ENCODE results near the gene RPS14. TPM values are rescaled to one million over a fixed set of nuclear protein-coding genes. Genes with fewer than 3 reads are reported as not detected.

The RPS14 gene
- total and polyA plus RNA-seq, 10 of the 15 experiments (the other 5 are each of a cell fraction or from before 2014, with no cell fraction given): 2,295 to 4,047 (median 2,787) TPM

DNA sequence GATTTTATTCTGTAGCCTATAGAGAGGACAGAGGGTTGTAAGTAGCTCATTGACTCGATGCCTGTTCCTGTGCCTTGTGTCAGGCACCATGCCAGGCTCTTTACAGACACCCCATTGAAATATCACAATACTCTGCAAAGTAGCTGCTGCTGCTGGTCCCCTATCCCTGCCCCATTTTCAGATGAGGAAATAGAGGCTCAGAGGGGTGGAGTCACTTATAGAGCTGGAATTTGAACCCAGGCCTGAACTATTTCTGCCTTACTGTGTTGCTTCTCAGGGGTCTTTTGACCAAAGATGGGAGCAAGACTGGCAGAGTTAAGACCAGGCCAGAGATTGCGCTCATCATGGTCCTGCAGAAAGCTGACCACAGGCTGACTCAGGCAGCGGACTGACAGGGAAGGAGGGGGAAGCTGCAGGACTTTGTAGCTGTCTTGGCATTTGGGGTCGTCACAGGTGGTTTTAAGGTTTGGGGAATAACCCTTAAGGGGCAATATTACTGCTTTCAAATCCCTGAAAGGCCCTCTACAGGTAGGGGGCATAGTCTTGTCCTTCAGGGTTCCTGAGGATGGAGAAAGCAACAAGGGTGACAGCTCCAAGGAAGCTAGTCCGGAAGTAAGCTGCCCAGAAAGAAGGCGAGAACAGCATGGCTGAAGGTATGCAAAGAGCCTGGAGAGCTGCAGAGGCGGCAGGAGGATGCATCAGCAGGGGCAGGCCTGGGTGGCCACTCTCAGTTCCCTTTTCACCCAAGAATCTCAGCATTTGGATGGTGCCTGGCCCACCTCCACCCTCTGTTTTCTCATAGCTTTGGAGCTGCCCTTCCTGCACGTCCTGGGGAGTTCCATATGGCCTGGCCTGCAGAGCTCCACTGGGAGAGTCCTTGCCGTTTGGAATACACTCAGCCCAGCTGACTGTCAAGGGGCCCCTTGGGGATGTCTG lies 40.1 kb upstream of the RPS14 start (continued):
- TF ChIP-seq, protein P1, sequence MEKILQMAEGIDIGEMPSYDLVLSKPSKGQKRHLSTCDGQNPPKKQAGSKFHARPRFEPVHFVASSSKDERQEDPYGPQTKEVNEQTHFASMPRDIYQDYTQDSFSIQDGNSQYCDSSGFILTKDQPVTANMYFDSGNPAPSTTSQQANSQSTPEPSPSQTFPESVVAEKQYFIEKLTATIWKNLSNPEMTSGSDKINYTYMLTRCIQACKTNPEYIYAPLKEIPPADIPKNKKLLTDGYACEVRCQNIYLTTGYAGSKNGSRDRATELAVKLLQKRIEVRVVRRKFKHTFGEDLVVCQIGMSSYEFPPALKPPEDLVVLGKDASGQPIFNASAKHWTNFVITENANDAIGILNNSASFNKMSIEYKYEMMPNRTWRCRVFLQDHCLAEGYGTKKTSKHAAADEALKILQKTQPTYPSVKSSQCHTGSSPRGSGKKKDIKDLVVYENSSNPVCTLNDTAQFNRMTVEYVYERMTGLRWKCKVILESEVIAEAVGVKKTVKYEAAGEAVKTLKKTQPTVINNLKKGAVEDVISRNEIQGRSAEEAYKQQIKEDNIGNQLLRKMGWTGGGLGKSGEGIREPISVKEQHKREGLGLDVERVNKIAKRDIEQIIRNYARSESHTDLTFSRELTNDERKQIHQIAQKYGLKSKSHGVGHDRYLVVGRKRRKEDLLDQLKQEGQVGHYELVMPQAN (conservative IDR thresholded peaks at IDR 0.05): no peak
- TF ChIP-seq POU2F2 (IDR thresholded peaks at IDR 0.05; ENCODE audit: borderline replicate concordance, low read depth, low read length) (peak; percentile 95; the same call in 2 of the 3 replicates), HDAC2 (IDR thresholded peaks at IDR 0.05) (no peak), FOXM1 (IDR thresholded peaks at IDR 0.05; ENCODE audit: low read depth, low read length) (no peak), NR2C2 (IDR thresholded peaks at IDR 0.05; ENCODE audit: borderline replicate concordance, control insufficient read depth, insufficient read length, low read depth) (no peak), ETV6 (conservative IDR thresholded peaks at IDR 0.05 in 1 of 2, IDR thresholded peaks at IDR 0.05 in 1 of 2; ENCODE audit: borderline replicate concordance in 1 of 2, low read depth in 1 of 2) (no peak), BRCA1 (IDR thresholded peaks at IDR 0.05; ENCODE audit: low read depth, low read length) (no peak), NR2F1 (conservative IDR thresholded peaks at IDR 0.05) (no peak), MEF2A (IDR thresholded peaks at IDR 0.05; ENCODE audit: insufficient read depth, low read depth, low read length) (no peak), BACH1 (IDR thresholded peaks at IDR 0.05; ENCODE audit: borderline replicate concordance) (peak; percentile 43; the same call in 1 of the 2 replicates), SIX5 (IDR thresholded peaks at IDR 0.05; ENCODE audit: low read depth, low read length, severe bottlenecking) (no peak), ASH2L (IDR thresholded peaks at IDR 0.05; ENCODE audit: borderline replicate concordance, low read depth) (no peak), TARDBP (IDR thresholded peaks at IDR 0.05; ENCODE audit: borderline replicate concordance) (no peak), PAX8 (IDR thresholded peaks at IDR 0.05) (no peak), YBX1 (IDR thresholded peaks at IDR 0.05) (no peak), CBFB (IDR thresholded peaks at IDR 0.05; ENCODE audit: low read depth) (no peak), DPF2 (IDR thresholded peaks at IDR 0.05) (peak; percentile 96), JUND (IDR thresholded peaks at IDR 0.05; ENCODE audit: low read depth, low read length) (no peak), SREBF2 (IDR thresholded peaks at IDR 0.05; ENCODE audit: low read length) (no peak), ZNF24 (IDR thresholded peaks at IDR 0.05) (no peak), CEBPB (IDR thresholded peaks at IDR 0.05; ENCODE audit: borderline replicate concordance in 1 of 2, low read depth in 2 of 2, low read length in 2 of 2) (no peak), CHD4 (IDR thresholded peaks at IDR 0.05) (no peak), HCFC1 (IDR thresholded peaks at IDR 0.05; ENCODE audit: low read length) (no peak), ZNF217 (IDR thresholded peaks at IDR 0.05) (no peak), NFXL1 (IDR thresholded peaks at IDR 0.05; ENCODE audit: borderline replicate concordance) (no peak)
- TF ChIP-seq, protein P2, sequence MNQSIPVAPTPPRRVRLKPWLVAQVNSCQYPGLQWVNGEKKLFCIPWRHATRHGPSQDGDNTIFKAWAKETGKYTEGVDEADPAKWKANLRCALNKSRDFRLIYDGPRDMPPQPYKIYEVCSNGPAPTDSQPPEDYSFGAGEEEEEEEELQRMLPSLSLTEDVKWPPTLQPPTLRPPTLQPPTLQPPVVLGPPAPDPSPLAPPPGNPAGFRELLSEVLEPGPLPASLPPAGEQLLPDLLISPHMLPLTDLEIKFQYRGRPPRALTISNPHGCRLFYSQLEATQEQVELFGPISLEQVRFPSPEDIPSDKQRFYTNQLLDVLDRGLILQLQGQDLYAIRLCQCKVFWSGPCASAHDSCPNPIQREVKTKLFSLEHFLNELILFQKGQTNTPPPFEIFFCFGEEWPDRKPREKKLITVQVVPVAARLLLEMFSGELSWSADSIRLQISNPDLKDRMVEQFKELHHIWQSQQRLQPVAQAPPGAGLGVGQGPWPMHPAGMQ (IDR thresholded peaks at IDR 0.05; ENCODE audit: borderline replicate concordance): no peak
- TF ChIP-seq, protein P3, sequence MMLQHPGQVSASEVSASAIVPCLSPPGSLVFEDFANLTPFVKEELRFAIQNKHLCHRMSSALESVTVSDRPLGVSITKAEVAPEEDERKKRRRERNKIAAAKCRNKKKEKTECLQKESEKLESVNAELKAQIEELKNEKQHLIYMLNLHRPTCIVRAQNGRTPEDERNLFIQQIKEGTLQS (IDR thresholded peaks at IDR 0.05; ENCODE audit: borderline replicate concordance, extremely low read depth, low read depth, low read length): no peak
- TF ChIP-seq, protein P4, sequence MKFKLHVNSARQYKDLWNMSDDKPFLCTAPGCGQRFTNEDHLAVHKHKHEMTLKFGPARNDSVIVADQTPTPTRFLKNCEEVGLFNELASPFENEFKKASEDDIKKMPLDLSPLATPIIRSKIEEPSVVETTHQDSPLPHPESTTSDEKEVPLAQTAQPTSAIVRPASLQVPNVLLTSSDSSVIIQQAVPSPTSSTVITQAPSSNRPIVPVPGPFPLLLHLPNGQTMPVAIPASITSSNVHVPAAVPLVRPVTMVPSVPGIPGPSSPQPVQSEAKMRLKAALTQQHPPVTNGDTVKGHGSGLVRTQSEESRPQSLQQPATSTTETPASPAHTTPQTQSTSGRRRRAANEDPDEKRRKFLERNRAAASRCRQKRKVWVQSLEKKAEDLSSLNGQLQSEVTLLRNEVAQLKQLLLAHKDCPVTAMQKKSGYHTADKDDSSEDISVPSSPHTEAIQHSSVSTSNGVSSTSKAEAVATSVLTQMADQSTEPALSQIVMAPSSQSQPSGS (IDR thresholded peaks at IDR 0.05; ENCODE audit: low read length): no peak; the same call in 1 of the 2 replicates

All from GM12878 (cell line).